HUES48 (cell line): Measurements from ENCODE around the gene TSKU.

Experiments used
- H3K27ac ChIP-seq: one replicate; pipeline ENCODE4 v1.7.0; 2013; ENCODE audit warnings: low read depth, low read length, inconsistent platforms
- H3K27me3 ChIP-seq: 2 replicates; pipeline ENCODE4 v1.6.1; 2013; ENCODE audit warnings: mild to moderate bottlenecking, low read length; ENCODE audit not compliant: control insufficient read depth, insufficient read depth
- H3K36me3 ChIP-seq: 2 replicates; pipeline ENCODE4 v1.6.1; 2013; ENCODE audit warnings: low read length; ENCODE audit not compliant: control insufficient read depth, insufficient read depth
- H3K4me1 ChIP-seq: 2 replicates; pipeline ENCODE4 v1.6.1; 2013; ENCODE audit warnings: mild to moderate bottlenecking, low read length; ENCODE audit not compliant: control insufficient read depth, insufficient read depth
- H3K4me3 ChIP-seq: 2 replicates; pipeline ENCODE4 v1.5.1; 2013; ENCODE audit warnings: mild to moderate bottlenecking, low read depth, low read length
- H3K9ac ChIP-seq: 2 replicates; pipeline ENCODE4 v1.6.1; 2013; ENCODE audit warnings: mild to moderate bottlenecking, low read depth, low read length, moderate library complexity
- H3K9me3 ChIP-seq: 2 replicates; pipeline ENCODE4 v1.6.1; 2013; ENCODE audit warnings: low read length; ENCODE audit not compliant: control insufficient read depth, insufficient read depth

TSKU gene

DNA sequence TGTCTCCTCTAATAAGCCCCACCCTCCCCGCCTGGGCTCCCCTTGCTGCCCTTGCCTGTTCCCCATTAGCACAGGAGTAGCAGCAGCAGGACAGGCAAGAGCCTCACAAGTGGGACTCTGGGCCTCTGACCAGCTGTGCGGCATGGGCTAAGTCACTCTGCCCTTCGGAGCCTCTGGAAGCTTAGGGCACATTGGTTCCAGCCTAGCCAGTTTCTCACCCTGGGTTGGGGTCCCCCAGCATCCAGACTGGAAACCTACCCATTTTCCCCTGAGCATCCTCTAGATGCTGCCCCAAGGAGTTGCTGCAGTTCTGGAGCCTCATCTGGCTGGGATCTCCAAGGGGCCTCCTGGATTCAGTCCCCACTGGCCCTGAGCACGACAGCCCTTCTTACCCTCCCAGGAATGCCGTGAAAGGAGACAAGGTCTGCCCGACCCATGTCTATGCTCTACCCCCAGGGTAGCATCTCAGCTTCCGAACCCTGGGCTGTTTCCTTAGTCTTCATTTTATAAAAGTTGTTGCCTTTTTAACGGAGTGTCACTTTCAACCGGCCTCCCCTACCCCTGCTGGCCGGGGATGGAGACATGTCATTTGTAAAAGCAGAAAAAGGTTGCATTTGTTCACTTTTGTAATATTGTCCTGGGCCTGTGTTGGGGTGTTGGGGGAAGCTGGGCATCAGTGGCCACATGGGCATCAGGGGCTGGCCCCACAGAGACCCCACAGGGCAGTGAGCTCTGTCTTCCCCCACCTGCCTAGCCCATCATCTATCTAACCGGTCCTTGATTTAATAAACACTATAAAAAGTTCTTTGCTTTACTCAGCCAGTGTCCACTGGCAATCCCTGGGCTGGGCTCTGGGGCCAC lies 14.4 kb downstream of the TSKU start:
- Histone ChIP-seq H3K27me3 (no peaks in the 10 kb centered on the region), H3K9me3 (peaks cover 1% of the 10 kb centered on the region; the same call in 1 of the 2 replicates), H3K4me3 (no peak overlapping the region), H3K27ac (no peak overlapping the region), H3K4me1 (peaks cover 28% of the 10 kb centered on the region), H3K9ac (no peak overlapping the region), H3K36me3 (peaks cover 21% of the 10 kb centered on the region)

GRCh38 chr11:76798202-76798581 lies 15.0 kb downstream of the TSKU start:
- Histone ChIP-seq H3K4me1 (peaks cover 23% of the 10 kb centered on the region), H3K27ac (no peak overlapping the region), H3K36me3 (peaks cover 21% of the 10 kb centered on the region), H3K9me3 (no peaks in the 10 kb centered on the region), H3K9ac (no peak overlapping the region), H3K4me3 (no peak overlapping the region), H3K27me3 (no peaks in the 10 kb centered on the region)

DNA sequence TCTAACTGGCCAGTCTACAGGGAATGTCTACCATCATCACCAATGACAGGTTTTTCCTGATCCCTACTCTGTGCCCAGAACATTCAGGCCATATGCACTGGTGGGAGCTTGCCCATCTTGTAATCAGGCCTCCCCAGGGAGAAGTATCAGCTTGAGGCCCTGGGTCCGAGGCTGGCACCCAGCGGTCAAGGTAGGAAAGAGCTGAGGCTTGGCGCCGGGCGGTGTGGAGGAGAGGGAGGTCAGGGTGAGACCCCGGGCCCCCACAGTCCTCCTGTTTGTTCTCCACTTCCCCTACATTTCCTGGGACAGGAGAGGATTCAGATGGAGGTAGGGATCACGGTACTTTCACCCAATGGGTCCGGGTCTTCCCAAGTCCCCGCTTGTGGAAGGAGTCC lies 15.5 kb downstream of the TSKU start:
- Histone ChIP-seq H3K27me3 (no peaks in the 10 kb centered on the region), H3K4me1 (peaks cover 22% of the 10 kb centered on the region), H3K36me3 (peaks cover 21% of the 10 kb centered on the region), H3K27ac (peak overlapping the region; percentile 8), H3K9ac (0 out of 2 replicates have a peak overlapping the region, but pooled peaks have one; percentile 28), H3K4me3 (peak overlapping the region; percentile 53; the same call in 1 of the 2 replicates), H3K9me3 (no peaks in the 10 kb centered on the region)

DNA sequence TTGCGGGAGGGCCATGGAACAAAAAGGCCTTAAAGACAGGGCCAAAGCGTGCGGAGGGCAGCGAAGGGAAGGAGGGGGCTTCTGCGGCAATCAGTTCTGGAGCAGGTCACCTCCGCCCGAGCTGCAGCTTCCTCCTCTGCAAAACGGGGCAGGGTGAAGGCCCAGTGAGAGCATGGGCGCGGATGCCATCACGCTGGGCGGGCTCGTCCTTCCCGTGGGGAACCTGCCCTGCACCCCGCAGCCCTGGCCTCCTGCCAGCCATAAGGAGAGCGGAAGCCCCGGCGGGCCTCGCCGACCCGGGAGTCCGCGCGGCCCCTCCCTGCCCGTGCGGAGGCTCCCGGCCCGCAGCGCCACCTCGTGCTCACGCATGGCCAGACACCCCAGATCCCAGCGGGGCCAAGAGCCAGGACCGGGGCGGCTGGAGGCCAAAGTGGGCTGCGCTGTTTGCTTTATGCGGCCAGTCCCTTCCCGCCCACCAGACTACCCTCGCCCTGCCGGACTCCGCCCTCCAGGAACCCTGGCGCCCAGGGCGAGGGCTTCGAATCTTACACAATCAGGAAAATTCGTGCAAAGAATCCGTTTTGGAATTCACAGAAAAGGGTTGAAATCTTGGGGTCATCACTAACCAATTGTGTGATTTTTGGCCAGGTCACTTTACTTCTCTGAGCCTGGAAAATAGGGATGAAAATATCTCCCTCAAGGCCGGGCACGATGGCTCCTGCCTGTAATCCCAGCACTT lies 16.1 kb downstream of the TSKU start:
- peaks cover 17% of the 10 kb centered on the region for H3K4me1 ChIP-seq
- H3K9me3 ChIP-seq: no peaks in the 10 kb centered on the region
- H3K4me3 ChIP-seq: peak overlapping the region; percentile 53; the same call in 1 of the 2 replicates
- H3K36me3 ChIP-seq: peaks cover 21% of the 10 kb centered on the region
- peak overlapping the region; percentile 8 for H3K27ac ChIP-seq
- no peaks in the 10 kb centered on the region for H3K27me3 ChIP-seq
- 0 out of 2 replicates have a peak overlapping the region, but pooled peaks have one; percentile 28 for H3K9ac ChIP-seq

DNA sequence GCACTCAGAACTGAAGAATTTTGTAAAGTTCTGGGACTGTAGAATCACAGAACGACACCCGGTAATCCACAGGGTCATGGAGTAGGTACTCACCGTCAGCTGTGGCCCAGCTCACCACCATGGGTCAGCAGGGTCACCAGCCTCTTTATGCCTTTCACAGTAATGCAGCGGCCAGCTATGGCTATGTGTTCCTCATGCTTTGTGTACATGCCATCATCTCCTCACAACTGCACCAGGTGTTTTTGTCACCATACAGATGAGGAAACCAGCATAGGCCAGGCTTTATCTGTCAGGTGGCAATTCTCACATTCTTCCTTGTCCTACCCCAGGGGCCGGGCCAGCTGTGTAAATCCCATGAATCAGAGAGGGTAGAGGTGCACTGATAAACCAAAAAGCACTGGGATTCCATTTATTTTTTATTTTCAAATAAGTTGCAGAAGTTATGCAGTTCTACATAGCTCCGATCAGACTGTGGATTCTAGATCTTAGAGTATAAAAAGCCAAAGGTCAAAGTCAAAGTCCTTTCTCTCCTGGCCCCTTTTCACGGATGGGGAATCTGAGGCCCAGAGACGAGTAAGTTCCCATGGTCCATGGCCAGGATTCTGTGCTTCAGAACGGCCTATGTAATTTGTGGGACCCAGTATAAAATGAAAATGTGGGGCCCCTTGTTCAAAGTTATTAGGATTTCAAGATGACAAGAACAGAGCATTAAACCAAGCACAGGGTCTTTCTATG lies 17.5 kb downstream of the TSKU start:
- peaks cover 17% of the 10 kb centered on the region for H3K4me1 ChIP-seq
- H3K27ac ChIP-seq: peak overlapping the region; percentile 21
- no peaks in the 10 kb centered on the region for H3K9me3 ChIP-seq
- no peak overlapping the region for H3K4me3 ChIP-seq
- H3K9ac ChIP-seq: no peak overlapping the region
- H3K36me3 ChIP-seq: peaks cover 16% of the 10 kb centered on the region
- no peaks in the 10 kb centered on the region for H3K27me3 ChIP-seq

- H3K9me3 ChIP-seq: no peaks in the 10 kb centered on the region
- no peaks in the 10 kb centered on the region for H3K27me3 ChIP-seq
- H3K9ac ChIP-seq: no peak overlapping the region
- peaks cover 17% of the 10 kb centered on the region for H3K4me1 ChIP-seq
- H3K27ac ChIP-seq: peak overlapping the region; percentile 21
- peaks cover 10% of the 10 kb centered on the region for H3K36me3 ChIP-seq
- no peak overlapping the region for H3K4me3 ChIP-seq
These were observed 18.1 kb downstream of the TSKU start for GRCh38 chr11:76801225-76801624.

DNA sequence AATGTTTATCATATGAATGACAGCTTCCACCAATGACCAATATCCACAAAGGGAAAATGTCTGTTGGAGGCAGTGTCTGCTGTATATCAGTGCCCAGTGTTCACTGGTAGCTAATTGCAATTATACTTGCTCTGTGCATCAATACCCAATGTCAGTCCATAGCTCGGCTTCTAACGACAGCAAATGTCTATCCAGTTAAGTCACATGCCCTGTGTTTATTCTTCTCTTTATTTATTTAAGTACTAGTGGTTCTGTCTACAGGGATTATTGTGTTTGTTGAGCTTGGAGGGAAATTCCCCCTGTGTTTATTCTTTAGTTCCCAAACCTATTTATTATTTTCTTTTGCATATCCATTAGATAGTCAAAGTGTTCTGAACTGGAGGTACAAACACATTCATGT lies 18.6 kb downstream of the TSKU start:
- Histone ChIP-seq H3K4me1 (peaks cover 17% of the 10 kb centered on the region), H3K27ac (no peak overlapping the region), H3K27me3 (no peaks in the 10 kb centered on the region), H3K9me3 (no peaks in the 10 kb centered on the region), H3K4me3 (no peak overlapping the region), H3K9ac (no peak overlapping the region), H3K36me3 (peaks cover 5% of the 10 kb centered on the region)

DNA sequence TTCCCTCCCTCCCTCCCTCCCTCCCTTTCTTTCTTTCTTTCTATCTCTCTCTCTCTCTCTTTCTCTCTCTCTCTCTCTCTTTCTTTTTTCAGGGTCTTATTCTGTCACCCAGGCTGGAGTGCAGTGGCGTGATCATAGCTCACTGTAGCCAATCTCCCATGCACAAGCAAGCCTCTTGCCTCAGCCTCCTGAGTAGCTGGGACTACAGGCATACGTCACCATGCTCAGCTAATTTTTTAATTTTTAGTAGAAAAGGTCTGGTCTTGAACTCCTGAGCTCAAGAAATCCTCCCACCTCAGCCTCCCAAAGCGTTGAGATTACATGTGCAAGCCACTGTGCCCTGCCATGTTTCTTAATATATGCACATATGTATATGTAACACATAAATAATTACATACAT lies 19.0 kb downstream of the TSKU start:
- no peak overlapping the region for H3K4me3 ChIP-seq
- H3K9me3 ChIP-seq: no peaks in the 10 kb centered on the region
- H3K27ac ChIP-seq: no peak overlapping the region
- no peaks in the 10 kb centered on the region for H3K27me3 ChIP-seq
- H3K9ac ChIP-seq: no peak overlapping the region
- peaks cover 2% of the 10 kb centered on the region; the same call in 1 of the 2 replicates for H3K36me3 ChIP-seq
- H3K4me1 ChIP-seq: peaks cover 21% of the 10 kb centered on the region

DNA sequence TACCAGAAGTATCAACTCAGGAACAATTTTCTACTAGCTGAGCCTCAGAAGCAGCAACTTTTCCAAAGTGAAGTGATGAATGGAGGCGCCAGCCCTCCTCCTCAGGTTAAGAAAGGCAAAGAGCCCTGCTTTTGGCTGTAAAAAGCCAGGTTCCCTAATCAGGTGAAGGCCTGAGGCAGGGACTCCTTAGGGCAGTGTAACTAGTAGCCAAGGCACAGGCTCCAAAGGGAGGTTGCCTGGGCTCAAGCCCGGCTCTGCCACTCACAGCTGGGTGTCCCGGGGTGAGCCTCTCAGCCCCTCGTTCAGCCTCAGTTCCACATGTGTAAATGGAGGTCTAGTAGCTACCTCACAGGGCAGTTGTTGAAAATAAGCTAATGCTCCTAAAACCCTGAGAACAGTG lies 19.5 kb downstream of the TSKU start:
- peaks cover 22% of the 10 kb centered on the region for H3K4me1 ChIP-seq
- no peak overlapping the region for H3K9ac ChIP-seq
- H3K27me3 ChIP-seq: no peaks in the 10 kb centered on the region
- H3K4me3 ChIP-seq: no peak overlapping the region
- H3K9me3 ChIP-seq: no peaks in the 10 kb centered on the region
- H3K36me3 ChIP-seq: no peaks in the 10 kb centered on the region
- no peak overlapping the region for H3K27ac ChIP-seq

GRCh38 chr11:76803023-76803422 lies 19.9 kb downstream of the TSKU start:
- H3K9ac ChIP-seq: no peak overlapping the region
- no peak overlapping the region for H3K4me3 ChIP-seq
- no peak overlapping the region for H3K27ac ChIP-seq
- H3K4me1 ChIP-seq: peaks cover 22% of the 10 kb centered on the region
- no peaks in the 10 kb centered on the region for H3K27me3 ChIP-seq
- H3K36me3 ChIP-seq: no peaks in the 10 kb centered on the region
- H3K9me3 ChIP-seq: no peaks in the 10 kb centered on the region
